HuH-7.5 (cell line): Measurements from ENCODE around the gene PKIB.
"Not testable (repeated sequence)": the region's sequence is repeated elsewhere in the genome, so short reads cannot be mapped to it uniquely, and the experiment has no call there.

ENCODE experiments used
- DNase-seq: peaks from one replicate; pipeline ENCODE4 v3.0.0; 2011; ENCODE audit warnings: low spot score

PKIB gene

DNA sequence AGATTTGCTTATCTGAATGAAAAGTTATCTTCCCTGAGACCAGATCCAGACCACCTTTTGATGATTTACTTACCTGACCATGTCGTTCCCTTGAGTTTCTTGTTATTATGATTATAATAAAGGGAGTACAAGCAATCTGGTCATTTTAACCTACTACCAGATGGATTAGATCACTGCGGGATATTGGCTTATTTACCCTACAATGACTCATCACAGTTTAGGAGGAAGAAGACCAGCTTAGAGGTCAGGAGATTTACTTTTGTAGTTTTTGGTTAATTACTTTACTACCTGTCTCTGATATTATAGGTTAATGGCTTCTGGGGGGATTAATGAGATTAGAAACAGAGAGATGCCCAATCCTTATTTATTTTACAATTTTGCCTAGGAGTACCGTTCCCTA lies 10.7 kb downstream of the PKIB start:
- no peak for DNase-seq

DNA sequence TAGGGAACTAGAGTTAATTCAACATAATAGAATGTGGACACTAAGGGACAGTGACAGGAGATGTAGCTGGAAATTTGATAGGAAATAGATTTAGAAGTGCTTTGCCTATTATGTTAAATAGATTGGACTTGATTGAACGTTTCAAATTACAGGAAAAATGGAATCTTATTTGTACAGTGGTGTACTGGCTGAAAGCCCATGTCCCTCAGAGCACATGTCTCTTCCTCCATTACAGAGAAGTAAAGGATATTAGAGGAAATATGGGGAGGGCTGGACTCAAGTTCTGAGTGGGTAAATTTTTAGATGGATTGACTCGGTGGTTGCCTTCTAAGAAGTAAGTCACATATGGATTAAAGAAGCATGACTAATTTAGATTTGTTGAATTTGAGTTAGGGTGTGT lies 11.4 kb downstream of the PKIB start:
- no peak for DNase-seq

DNA sequence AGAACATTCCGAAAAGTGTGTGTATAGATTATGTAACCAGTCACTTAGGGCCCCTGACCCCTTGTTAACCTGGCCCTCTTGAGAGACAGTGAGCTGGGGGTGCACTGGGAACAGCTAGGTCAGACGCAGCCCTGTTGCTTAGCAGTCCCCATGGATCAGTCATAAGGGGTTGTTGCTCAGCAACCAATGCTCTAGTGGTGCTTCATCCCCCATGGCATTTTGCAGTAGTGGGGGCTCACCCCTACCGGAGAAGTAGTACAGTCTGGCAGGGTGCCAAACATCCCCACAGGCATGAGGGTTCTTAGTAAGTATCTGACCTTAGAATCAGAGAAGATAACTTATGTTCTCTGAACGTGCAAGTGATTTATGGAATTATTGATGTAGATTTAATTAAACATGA lies 12.3 kb downstream of the PKIB start:
- no peak for DNase-seq

DNA sequence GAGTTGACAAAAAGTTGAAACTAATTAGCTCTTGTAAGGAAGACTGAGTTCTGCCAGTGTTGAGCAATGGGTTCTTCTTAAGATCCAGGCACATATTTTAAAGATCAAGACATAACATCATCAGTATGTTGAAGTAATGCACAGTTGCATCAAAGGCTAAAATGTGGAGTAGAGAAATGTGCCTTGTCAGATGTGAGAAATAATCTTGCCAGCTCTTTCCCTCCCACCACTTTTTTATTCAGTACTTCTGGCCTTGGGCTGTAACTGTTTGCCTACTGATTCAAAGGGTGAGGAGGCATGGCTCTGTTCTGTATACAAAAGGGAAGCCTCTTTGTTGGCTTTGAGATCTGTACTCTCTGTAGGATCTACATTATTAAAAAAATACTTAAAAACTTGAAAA lies 13.1 kb downstream of the PKIB start:
- DNase-seq: no peak

DNA sequence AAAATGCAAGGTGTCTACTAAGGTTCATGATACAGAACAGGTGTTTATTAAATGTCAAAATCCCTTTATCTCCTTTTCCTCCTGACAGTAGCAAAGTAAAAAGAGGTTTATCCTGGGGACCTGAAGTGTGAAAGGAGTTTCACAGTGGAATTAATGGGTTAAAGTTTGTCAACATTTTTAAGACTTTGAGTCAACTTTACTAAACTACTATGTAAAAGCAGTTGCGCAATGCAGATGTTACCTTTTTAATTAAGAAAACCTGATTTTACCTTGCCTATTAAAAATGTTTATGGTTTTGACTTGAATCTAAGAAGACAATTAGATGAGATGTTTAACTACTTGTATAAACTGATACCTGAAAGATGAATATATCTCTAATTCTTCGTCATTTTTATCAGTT lies 14.6 kb downstream of the PKIB start:
- DNase-seq: no peak

DNA sequence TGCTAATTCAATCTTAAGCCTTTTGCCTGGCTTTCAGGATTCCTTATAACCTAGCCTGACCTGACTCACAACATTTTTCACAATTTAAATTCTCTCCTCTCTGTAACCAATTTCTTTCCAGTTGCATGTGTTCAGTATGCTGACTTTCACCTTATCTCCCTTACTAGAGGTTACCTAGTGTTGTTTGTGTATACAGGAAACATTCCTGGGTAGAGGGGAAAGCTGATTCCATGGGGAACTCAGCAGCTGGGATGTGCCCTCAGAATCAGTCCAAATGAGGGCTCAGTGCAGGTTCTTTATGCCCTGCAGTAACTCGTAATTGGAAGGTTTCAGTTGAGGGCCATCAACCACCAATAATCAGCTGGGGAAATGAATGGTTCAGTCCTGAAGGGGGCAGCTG lies 18.5 kb downstream of the PKIB start:
- no peak for DNase-seq

DNA sequence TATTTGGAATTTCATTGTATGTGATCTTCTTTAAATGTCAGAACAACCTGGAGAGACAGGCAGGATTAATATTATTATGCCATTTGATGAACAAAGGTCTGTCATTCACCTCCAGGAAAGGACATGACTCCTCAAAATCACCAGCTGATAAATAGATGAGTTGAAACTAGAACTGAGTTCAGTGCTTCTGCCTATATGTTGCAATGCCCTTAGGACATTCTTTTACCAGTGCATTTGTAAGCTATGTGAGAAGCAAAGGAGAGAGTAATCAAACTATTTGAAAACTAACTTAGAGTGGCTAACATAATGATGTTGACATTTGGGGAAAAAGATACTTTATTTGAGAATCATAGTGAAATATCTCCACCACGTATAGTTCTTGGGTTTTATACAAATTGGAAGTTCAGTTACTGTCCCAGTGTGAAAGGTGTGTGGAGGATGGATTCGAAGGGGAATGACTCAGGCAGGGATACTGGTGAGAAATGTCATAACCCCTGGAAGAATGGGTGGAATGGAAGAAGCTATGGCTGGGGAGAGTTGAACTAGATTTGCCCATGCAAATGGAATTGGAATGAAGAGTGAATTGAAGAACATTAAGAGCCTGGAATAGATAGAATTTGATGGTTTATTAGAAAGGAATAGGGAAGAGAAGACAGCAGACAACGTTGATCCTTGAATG lies 21.5 kb downstream of the PKIB start:
- no peak for DNase-seq

DNA sequence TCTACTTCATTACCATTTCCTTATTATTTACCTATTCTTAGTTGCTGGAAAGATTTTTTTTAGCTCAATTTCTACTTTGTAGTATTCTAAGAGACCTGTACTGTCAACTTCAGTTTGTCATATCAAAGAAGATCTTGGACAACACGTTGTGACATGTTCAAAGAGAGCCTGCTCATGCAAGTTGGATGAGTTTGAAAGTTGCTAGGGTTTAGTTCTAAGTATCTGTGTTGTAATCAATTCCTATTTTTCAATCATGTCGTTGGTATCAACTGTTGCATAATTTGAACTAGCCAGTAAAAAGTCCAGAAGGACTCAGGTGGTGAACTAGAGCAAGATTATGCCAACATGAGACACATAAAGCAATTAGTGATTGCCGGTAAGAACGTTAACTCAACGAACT lies 30.2 kb downstream of the PKIB start:
- DNase-seq: no peak

DNA sequence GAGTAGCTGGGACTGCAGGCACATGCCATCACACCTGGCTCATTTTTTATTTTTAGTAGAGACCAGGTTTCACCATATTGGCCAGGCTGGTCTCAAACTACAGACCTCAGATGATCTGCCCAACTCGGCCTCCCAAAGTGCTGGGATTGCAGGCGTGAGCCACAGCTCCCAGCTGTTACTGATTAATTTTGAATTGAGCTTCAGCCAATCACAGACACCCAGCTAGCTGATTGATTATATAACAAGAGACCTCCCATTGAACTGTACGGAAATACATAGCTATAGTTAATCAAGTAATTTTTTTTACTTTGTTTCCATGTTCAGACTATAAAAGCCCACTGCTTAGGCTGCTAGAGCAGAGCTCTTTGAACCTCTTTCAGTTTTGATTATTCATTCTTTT lies 31.6 kb downstream of the PKIB start:
- DNase-seq: no peak

DNA sequence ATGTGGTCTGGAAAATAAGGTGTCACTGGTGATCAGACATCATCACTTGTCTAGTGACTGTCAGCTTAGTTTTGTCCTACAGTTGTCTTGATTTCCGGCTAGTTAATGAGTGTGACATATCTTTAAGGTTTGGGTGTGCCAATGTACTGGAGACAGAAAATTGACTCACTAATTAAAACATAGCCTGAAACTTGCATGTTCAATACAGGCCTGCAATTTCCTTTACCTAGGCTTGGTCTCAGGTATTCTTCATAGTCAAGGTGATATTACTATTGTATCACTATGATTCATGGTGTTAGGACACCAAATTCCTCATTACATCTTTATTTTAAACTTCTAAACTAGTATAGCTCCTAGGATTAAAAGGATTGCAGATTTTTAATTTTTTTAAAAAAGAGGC lies 32.4 kb downstream of the PKIB start:
- not testable (repeated sequence) for DNase-seq

DNA sequence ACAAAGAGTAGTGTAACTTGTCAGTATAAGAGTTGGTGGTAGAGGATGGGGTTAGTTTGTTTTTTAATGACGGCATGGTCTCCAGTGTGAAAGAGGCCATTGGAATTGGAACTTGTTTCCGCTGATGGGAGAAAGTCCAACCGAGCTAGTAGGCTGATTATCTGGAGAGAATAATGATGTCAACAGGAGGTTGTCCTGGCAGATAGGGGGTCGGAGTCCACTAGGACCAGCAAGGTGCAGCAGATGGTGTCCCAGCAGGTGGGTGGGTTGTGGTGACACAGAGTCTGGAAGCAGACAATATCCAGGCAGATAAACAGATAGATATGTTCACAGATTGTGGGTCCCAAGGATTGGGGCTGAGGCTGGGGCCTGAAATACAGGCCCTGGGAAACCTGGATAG lies 35.1 kb downstream of the PKIB start:
- DNase-seq: no peak

DNA sequence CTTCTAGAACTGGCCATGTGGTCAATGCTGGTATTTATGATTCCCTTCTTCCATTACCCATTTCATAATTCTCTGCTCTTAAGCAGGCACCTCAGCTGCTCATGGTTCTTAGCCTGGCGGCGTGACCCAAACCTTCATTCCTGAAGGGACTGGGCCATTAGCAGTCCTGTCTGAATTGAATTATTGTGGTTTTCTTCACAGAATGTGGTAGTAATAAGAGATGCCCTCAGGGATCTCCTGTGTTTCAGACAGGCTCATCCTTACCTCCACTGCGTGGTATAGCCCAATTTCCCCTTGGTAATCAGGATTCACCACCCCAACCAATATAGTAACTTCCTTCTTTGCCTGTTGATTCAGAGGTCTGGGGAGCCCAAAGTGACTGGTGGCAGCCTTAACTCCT lies 37.6 kb downstream of the PKIB start:
- DNase-seq: no peak

DNA sequence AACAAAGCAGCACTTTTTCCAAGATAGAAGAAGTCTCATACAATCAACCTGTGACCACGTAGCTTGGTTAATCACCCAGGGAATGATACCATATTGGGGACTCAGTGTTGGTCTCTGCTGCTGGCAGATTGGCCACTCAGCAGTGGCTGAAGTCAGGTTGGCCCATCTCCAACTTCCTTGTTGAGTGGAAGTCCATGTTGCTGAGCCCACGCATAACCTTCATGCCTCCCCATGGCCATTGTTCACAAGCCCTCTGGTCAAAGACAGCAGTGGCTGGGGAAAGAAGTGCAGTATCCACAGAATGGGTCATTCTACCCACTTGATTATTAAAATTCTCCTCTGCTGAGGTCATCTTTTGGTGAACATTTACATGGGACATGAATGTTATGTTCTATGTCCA lies 38.5 kb downstream of the PKIB start:
- DNase-seq: no peak

DNA sequence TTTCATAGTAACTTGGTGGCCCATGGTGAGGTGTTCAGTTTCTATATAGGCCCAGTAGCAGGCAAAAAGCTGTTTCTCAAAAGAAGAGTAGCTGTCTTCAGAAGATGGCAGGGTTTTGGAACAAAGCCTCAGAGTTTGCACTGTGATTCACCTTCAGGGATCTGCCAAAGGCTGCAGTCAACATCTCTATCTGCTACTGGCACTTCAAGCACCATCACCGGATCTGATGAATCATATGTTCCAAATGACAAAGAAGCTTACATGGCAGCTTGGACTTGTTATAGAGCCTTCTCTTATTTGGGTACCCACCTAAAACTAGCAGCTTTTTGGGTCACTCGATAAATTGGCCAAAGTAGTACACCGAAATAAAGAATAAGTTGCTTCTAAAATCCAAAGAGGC lies 39.5 kb downstream of the PKIB start:
- DNase-seq: no peak

DNA sequence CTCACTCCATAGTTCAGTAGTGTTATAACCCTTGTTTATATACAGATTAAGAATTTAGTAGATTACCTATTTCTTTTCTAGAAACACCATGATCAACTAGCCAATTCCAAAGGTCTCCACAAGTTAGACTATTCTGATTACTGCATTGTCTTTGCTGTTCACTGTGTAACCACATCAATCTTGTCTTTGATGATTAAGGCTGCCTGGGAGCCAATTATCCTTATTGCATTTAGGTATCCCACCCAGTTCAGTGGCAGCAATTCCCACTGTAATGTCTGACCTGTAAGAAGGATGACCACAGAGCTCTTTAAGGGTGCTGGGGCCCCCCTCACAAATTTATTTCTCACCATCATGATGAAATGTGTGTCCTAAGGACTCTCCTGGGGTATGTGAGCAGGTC lies 40.2 kb downstream of the PKIB start:
- DNase-seq: no peak

DNA sequence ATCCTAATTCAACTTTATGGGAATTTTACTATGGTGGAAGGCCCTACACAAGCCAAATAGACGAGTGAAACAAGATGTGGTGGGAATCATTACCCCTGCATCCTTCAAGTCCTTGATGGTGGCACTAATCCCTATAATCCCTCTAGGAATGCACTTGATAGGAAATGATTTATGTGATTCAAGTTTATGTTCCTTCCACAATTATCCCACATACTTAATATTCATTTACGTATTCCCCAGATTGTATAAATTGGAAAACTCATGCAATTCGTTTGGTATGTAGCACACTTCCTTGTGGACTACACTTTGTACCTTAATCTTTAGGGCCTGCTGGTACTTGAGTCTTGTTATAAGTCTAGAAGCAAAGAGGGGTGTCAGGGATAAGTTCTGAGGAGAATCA lies 40.8 kb downstream of the PKIB start:
- DNase-seq: no peak

DNA sequence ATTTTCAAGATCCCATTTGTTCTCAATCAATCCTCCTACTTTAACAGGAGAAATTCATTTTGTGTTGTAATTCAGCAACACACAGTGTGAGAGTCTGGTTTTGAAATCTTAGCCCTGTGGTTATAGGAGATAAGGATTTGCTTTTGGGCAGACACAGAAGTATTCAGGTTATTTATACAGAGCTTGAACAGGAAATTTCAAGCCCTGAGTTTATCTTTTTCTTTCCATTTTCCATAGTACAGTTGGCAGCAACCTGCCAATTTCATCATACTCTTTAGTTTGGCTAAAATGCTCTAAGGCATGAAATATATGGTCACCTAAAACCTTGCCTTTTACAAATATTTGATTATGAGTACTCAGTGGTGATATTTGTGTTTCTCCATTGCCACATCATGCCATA lies 41.4 kb downstream of the PKIB start:
- DNase-seq: no peak

DNA sequence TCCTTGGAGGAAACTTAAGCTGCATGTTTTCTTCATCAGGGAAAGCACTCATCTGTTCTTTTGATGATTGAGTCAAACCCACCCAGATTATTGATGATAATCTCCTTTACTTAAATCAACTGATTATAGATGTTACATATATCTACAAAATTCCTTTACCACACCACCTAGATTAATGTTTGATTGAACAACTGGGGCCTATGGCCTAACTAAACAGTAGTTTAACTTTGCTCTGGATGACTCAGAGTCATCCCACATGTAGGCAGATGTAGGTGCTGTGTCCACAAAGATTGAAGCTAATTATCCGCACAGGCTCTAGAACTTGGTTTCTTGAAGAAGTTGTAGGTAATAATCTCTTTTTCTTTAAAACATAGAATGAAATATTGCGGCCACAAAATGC lies 42.2 kb downstream of the PKIB start:
- no peak for DNase-seq

DNA sequence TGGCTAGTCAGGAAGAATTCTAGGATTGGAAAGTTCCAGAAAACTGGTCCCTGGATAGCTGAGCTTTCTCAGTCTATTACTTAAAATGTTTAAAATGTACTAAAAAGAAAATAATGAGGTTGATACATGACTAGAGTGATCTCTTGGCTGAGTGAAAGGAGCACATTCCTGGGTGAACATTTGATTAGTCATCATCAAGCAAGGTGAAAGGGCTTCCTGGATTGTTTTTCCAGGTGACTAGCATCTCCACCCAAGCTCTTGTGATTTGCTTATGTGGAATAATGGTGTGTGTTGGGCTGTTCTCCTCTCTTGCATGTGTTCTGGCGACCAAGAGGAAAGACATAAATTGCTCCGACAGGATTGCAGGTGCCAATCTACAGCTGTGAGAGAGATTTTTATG lies 42.9 kb downstream of the PKIB start:
- no peak for DNase-seq

DNA sequence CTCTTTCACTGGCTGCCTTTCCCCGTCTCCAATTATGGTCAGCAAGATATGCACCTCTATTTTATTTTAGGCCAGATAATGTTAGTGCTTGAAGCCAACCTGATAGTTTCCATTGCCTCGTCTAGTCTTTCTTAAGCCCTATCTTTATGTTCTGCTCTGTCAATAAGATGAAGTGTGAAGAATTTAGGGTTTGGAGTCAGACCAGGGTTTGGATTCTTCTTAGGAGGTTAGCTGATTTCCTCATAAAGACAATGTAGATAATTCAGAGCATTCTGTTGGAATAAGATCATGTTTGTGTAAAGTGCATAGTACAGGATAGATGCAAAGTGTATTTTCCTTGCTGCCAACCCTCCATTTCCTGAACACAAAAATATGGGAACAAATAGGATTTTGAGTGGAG lies 43.8 kb downstream of the PKIB start:
- no peak for DNase-seq

DNA sequence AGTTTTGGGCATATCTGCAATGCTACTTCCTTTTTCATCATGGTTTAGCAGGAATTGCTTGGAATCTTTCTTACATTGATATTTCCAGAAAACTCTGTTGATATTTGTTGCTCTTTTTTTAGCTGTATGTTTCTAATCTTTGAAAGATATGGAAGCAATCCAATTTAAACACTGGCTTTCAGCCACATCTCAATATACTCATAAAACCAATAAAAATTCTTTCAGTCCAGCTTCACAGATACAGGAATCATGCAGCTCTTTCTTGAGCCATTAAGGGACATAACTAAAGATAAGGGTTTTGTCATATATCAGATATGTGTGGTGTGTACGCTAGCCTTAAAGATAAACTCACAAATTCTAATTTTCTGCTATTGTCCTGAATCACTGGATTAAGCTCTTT lies 47.4 kb downstream of the PKIB start:
- DNase-seq: no peak

DNA sequence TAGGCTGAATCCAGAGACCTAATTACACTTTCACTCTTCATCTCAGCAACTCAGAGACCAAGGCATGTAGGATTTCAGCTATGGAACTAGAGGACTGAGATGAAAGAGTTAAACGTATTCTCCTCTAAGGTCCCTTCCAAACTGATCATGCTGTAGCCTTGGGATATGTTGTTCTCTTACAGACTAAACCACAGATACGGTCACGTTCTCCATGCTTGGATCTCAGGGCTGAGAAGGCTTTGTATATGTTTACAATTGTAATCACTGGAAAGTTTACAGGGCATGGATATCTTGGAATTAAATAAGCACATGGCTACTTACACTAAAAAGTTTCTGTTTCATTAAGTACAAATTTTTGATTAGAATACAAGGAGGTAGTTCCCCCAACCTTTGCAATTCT lies 50.1 kb downstream of the PKIB start:
- DNase-seq: no peak

DNA sequence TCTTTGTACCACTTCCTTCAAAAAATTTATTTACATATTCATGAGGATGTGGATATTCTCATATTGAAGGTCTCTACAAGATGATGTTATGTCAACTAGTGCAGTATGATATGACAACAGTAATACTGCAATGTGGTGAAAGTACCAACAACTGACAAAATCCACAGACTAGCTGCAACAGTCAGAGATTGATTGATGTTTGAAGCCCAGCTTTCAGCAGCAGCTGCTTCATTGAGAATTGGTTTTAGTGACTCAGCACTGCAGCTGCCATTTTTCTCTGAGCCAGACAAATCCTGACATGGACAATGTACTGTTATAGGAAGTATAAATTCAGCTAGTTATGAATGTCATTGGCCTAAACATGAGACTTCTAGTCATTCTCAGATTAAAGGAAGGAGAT lies 53.8 kb downstream of the PKIB start:
- no peak for DNase-seq

DNA sequence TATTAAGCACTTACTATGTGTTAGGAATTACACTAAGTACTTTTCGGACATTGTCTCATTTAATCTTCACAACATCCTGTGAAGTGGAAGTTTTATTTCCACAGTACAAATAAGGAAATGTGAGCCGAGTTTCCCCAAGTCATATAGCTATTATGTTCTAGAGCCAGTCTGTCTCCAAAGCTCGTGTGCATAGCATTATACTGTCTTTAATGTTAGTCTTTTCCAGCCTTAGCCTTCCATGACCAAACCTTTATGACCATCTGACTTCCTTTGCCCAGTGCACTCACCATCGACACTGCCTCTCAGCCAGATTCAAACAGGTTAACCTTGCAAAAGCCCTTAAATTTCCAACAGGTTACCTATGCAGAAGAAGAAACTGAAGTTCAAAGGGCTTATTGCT lies 55.7 kb downstream of the PKIB start:
- no peak for DNase-seq

DNA sequence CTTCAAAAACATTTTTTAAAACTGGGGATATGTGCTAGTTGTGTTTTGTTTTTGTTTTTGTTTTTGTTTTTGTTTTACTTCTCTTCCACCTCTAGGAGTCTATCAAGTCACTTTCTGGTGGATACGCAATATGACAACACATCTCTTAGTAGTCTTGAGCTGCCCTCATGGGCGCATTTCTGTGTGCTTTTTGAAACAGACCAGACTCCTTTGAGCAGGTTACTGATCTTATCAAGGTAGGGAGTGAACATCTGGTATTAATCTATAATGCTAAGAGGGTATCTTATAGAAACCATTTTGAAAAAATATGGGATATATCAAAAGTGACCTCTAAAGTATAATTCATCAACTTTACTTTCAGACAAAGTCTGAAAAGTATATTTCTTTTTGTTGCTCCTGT lies 56.2 kb downstream of the PKIB start:
- DNase-seq: no peak
